ENCODE data around the gene ANKRD61.
"Not testable (repeated sequence)": the region's sequence is repeated elsewhere in the genome, so short reads cannot be mapped to it uniquely, and the experiment has no call there.

The ANKRD61 gene

GRCh38 chr7:6030988-6031387 is at the start of gene ANKRD61:
TSS of gene ANKRD61 (plus strand) at chr7:6031376. CDS start at chr7:6031376, 0 bp downstream.
- DNase-seq: no peak

- not testable (repeated sequence) for DNase-seq
Measured at GRCh38 chr7:5987061-5987460, 44.1 kb upstream of the ANKRD61 start.

GRCh38 chr7:5997210-5997808 is 33.9 kb upstream of the ANKRD61 start:
- DNase-seq: peak; percentile 66

- DNase-seq: no peak
Measured at GRCh38 chr7:6007386-6007785, 23.8 kb upstream of the ANKRD61 start.

- DNase-seq: peak; percentile 20
Measured at GRCh38 chr7:6007835-6008590, 23.2 kb upstream of the ANKRD61 start.

- DNase-seq: peak; percentile 99
Measured at GRCh38 chr7:6008668-6009611, 22.2 kb upstream of the ANKRD61 start, which contains the start of the genes AIMP2 and PMS2. TSS of gene AIMP2 (plus strand) at chr7:6009272. CDS start at chr7:6009364, 92 bp downstream. TSS of gene PMS2 (minus strand) at chr7:6009049. CDS start at chr7:6009019, 30 bp downstream.

- not testable (repeated sequence) for DNase-seq
Measured at GRCh38 chr7:6010370-6010769, 20.8 kb upstream of the ANKRD61 start.

- DNase-seq: no peak
Measured at GRCh38 chr7:6011541-6011940, 19.6 kb upstream of the ANKRD61 start.

GRCh38 chr7:6012355-6013104 is 18.6 kb upstream of the ANKRD61 start:
- no peak for DNase-seq

GRCh38 chr7:6015917-6016652 is 15.1 kb upstream of the ANKRD61 start:
- no peak for DNase-seq

- DNase-seq: no peak
Measured at GRCh38 chr7:6016653-6016966, 14.6 kb upstream of the ANKRD61 start.

- no peak for DNase-seq
Measured at GRCh38 chr7:6020371-6021286, 10.5 kb upstream of the ANKRD61 start.

- no peak for DNase-seq
Measured at GRCh38 chr7:6022707-6023106, 8.5 kb upstream of the ANKRD61 start.

GRCh38 chr7:6023974-6024435 is 7.2 kb upstream of the ANKRD61 start:
- no peak for DNase-seq

GRCh38 chr7:6026011-6026819 is 5.0 kb upstream of the ANKRD61 start:
- DNase-seq: peak; percentile 63

GRCh38 chr7:6026820-6027311 is 4.3 kb upstream of the ANKRD61 start:
- no peak for DNase-seq

GRCh38 chr7:6027806-6028365 is 3.3 kb upstream of the ANKRD61 start:
- DNase-seq: no peak

- no peak for DNase-seq
Measured at GRCh38 chr7:6028563-6028962, 2.6 kb upstream of the ANKRD61 start.

GRCh38 chr7:6031567-6031966 is 391 bp downstream of the ANKRD61 start:
- no peak for DNase-seq
